Left renal pelvis (tissue), 4 donors: ENCODE results near the gene DONSON. TPM values are rescaled to one million over a fixed set of nuclear protein-coding genes. Genes with fewer than 3 reads are reported as not detected.

ENCODE experiments used
- DNase-seq, 4 donors: peaks; one replicate each; pipeline ENCODE4 v3.0.0-alpha.2; 2013; ENCODE audit warnings: low read depth in 4 of 4, low spot score in 3 of 4
- polyA plus RNA-seq, 4 donors: library from polyadenylated mRNA; unstranded; fragments of 120-200 nt; gene quantifications; one replicate each; pipeline ENCODE4 v1.2.1, GENCODE V29; 2013; ENCODE audit not compliant: insufficient read length in 4 of 4

Gene DONSON
- polyA plus RNA-seq, 4 donors, result 36.0 to 45.1 (median 36.6) TPM

GRCh38 chr21:33562389-33562788, 26.1 kb downstream of the DONSON start:
- DNase-seq, result no peak

- DNase-seq, result no peak
Observed at GRCh38 chr21:33561373-33561772, 27.1 kb downstream of the DONSON start.

GRCh38 chr21:33560965-33561364, 27.5 kb downstream of the DONSON start:
- DNase-seq, result no peak

- DNase-seq, result no peak
Observed at GRCh38 chr21:33559813-33560212, 28.7 kb downstream of the DONSON start.

- DNase-seq, result no peak
Observed at GRCh38 chr21:33558777-33559421, 29.6 kb downstream of the DONSON start.

- no peak for DNase-seq
Observed at GRCh38 chr21:33557447-33557846, 31.0 kb downstream of the DONSON start.

GRCh38 chr21:33554982-33555344, 33.5 kb downstream of the DONSON start:
- DNase-seq, result no peak

GRCh38 chr21:33554236-33554981, 34.1 kb downstream of the DONSON start:
- DNase-seq, result no peak

GRCh38 chr21:33552999-33553598, 35.4 kb downstream of the DONSON start:
- DNase-seq, result no peak

GRCh38 chr21:33552093-33552998, 36.1 kb downstream of the DONSON start:
- no peak for DNase-seq

- DNase-seq, result no peak
Observed at GRCh38 chr21:33551664-33552063, 36.8 kb downstream of the DONSON start.

- DNase-seq, result no peak
Observed at GRCh38 chr21:33550772-33551660, 37.5 kb downstream of the DONSON start.

GRCh38 chr21:33549848-33550771, 38.4 kb downstream of the DONSON start:
- DNase-seq, result no peak

GRCh38 chr21:33546086-33546485, 42.4 kb downstream of the DONSON start:
- no peak for DNase-seq

GRCh38 chr21:33544451-33545195, 43.9 kb downstream of the DONSON start:
- no peak for DNase-seq

GRCh38 chr21:33543505-33544129, 44.9 kb downstream of the DONSON start:
- peak in 1 of 4 donors; percentile 3 for DNase-seq

GRCh38 chr21:33542640-33543504, 45.6 kb downstream of the DONSON start, which contains the start of gene SON:
Gene SON, plus strand, starts transcription at chr21:33543038. Its CDS starts 55 bp downstream, at chr21:33543093.
- peak; percentile 93 to 98 (median 96) for DNase-seq
